ENCODE data around the gene COL9A3. TPM values are rescaled to one million over a fixed set of nuclear protein-coding genes. Genes with fewer than 3 reads are reported as not detected.

The COL9A3 gene
- total RNA-seq, 1 donor from 2014 or later: 0.99 TPM

DNA sequence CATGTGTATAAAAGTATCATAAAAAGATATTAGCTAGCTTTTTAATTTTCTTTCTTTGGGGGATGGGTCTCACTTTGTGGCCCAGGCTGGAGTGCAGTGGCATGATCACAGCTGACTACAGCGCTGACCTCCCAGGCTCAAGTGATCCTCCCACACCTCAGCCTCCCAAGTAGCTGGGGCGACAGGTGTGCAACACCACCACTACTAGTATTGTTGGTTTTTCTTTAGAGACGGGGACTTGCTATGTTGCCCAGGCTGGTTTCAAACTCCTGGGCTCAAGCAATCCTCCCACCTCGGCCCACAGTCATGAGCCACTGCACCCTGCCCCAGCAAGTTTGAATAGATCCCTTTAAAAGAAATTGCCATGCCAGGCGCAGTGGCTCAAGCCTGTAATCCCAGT is 38.3 kb downstream of the COL9A3 start:
- DNase-seq (ENCODE audit: low read depth in 2 of 2): no peak

DNA sequence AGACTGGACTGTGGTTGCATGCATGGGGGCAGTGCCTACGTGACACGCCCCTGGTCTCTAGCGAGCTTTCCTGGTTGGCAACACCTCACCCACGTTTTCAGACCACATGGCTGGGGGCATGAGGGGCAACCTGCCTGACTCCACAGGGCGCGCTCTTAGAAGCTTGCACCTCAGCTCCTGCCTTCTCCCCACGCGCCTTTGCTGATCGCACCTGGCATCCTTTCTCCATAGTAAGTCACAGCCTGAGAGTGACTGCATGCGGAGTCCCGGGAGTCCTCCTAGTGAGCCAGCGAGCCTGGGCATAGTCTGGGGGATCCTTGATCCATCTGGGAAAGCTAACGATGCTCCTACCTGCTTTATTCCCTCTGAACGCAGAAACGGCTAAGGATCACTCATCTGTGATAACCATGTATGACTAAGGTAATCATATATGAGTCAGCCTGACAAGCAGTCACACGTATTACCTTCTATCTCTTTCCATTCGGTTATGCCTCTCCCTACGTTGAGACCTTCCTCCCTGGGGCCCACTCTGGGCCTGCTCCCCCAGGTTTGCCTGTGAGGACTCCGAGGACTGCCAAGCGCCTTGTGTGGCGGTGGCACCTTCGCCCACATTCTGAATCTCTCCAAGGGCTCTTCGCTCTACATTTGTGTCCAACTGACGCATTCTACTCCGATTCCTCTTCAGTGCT is 40.2 kb downstream of the COL9A3 start:
- no peak for DNase-seq (ENCODE audit: low read depth in 2 of 2)

DNA sequence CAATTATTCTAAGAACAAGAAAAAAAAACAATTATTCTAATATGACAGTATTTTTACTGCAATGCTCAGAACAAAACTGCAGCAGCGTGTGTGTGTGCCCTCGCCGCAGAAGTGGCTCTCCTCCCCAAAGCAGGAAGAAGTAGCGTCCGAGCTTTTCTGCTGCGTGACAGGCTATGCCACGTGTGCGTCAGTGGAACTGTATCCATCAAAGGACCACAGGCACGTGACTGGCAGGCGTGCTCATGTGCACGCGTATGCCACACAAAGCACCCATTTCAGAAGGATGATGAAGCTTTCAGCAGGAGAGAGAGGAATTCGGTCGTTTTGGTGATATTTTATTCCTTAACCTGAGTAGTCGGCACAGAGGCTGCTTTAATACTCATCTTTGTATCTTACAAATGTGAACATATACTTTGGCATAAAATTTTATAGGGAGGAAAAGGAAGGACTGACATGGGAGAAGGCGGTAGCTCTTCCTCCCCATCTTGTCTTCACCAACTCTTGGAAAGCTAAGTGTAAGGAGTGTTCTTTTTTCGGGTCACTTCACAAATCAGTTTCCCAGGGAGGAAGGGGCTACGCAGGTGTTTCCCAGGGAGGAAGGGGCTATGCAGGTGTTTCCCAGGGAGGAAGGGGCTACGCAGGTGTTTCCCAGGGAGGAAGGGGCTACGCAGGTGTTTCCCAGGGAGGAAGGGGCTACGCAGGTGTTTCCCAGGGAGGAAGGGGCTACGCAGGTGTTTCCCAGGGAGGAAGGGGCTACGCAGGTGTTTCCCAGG is 41.4 kb downstream of the COL9A3 start:
- DNase-seq (ENCODE audit: low read depth in 2 of 2): no peak

DNA sequence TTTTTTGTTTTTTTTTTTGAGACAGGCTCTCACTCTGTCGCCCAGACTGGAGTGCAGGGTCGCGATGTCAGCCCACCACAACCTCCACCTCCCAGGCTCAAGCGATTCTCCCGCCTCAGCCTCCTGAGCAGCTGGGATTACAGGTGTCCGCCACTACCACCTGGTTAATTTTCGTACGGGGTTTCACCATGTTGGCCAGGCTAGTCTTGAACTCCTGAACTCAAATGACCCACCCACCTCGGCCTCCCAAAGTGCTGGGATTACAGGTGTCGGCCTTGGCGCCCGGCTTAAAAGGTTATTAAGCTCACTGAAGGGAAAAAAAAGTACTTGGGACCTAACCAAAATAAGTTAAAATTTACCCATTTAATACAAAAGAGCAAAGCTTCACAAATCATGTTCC is 42.9 kb downstream of the COL9A3 start:
- no peak for DNase-seq (ENCODE audit: low read depth in 2 of 2)

DNA sequence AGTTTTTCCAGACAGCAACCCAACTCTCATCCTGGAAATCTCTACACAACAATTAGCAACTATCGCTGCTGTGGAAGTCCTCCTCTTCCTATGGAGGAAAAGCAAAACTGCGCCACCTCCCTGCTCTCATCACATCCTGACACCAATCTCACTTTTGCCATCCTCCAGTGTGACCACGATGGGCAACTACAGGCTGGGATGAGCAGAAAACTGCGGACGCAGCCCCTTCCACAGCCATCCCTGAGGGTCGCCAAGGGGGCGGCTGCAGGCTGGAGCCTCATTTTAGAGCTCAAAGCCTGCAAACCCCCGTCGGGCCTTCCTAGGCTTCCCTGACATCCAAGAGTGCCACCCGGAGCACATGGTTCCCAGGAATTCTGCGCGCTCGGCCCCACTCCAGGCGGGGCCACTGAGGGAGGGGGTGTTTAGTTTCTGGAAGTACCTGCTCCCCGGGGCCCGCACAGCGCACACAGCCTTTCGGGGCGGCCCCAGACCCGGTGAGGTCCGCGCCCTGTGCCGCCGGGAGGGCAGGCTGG is 43.6 kb downstream of the COL9A3 start:
- DNase-seq (ENCODE audit: low read depth in 2 of 2): peak; percentile 62 to 84

DNA sequence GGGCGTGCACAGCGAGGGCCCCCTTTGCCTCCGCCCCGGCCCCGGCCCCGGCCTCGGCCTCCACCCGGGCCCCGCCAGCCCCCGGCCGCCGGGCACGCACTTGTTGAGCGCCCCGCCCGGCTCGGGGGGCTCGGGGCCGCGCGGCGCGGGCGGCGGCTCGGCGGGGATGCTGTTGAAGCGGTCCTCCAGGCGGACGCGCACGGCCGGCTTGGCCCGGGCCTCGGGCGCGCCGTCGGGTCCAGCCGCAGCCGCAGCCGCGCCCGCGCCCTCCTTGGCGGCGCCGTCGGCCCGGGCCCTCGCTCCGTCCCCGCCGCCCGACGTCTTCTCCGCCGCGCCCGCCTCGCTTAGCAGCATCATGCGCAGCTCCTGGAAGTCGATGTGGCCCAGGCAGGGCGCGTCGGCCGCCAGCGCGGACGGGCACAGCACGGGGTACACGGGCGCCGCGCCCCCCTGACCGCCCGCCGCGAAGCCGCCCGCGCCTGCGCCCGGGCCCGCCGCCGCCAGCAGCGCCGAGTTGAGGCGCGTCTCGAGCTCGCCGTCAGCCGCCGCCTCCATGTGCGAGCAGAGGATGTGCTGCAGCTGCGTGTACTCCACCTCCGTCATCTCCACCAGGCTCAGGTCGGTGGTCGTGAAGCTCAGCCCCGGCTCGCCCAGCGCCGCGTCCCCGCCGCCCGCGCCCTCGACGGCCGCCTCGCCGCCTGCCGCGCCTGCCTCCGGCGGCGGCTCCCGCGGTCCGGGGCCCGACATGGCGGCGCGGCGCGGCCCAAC is 44.3 kb downstream of the COL9A3 start:
- DNase-seq (ENCODE audit: low read depth in 2 of 2): peak; percentile 43

DNA sequence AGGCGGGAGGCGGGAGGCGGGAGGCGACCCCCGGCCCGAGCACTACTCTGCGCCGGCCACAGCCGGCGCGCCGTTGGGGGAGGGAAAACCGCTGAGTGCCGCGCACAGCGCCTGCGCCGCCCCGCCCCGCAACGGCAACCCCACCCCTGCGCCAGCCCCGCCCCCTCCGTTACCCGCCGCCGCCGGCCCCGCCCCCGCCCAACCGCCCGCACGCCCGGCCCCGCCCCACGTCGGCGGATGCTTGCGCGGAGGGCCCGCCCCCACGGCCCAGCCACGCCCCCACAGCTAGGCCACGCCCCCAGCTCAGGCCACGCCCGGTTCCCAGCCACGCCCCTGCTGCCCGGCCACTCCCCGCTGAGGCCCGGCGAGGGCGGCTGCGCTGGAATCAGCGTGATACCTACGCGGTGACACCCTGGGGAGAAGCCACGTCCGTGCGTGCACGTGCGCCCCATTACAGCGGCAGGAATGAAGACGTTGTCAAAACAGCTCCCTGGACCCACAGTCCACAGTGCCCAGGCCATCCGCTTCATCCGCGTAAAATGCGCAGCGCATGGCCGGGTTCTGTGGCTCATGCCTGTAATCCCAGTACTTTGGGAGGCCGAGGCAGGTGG is 45.0 kb downstream of the COL9A3 start, which contains the start of gene TCFL5:
Gene TCFL5 (minus strand): TSS at position 97 of the 611 bp plus-strand sequence. CDS start 152 bp downstream, outside the sequence.
- DNase-seq (ENCODE audit: low read depth in 2 of 2): peak; percentile 90 to 95

DNA sequence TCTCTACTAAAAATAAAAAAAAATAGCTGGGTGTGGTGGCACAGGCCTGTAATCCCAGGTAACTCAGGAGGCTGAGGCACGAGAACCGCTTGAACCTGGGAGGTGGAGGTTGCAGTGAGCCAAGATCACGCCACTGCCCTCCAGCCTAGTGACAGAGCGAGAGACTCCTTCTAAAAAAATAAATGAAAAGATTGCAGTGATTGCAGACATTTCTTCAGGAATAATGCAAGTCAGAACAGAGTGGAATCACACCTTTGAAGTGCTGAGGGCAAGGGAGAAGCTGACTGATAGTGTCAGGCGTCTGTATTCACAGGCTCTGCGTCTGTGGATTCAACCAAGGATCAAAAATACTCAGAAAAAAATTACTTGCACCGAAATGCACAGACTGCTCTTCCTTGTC is 47.4 kb downstream of the COL9A3 start:
- DNase-seq (ENCODE audit: low read depth in 2 of 2): no peak

DNA sequence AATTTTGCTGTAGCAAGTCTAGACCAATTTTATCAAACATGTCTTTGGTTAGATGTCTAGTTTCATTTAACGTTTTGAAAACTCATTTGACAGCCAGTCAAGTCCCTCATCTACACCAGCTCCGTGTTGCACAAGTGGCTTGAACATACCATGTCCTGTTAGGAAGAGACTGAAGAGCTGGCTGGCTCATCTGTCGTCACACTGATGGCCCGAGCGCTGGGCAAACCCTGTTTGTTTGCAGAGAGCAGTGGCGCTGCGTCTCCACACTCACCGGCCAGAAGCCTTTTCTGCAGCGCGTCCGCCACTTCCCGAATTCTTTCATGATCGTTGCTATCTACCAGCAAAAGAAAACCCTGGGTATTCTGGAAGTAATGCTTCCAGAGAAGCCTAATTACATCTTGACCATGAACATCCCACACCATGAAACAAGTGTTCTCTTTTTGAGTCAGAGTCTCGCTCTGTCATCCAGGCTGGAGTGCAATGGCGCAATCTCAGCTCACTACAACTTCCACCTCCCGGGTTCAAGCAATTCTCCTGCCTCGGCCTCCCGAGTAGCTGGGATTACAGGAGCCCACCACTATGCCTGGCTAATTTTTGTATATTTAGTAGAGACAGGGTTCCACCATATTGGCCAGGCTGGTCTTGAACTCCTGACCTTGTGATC is 55.5 kb downstream of the COL9A3 start:
- peak in 1 of 2 donors; percentile 18 for DNase-seq (ENCODE audit: low read depth in 2 of 2)

DNA sequence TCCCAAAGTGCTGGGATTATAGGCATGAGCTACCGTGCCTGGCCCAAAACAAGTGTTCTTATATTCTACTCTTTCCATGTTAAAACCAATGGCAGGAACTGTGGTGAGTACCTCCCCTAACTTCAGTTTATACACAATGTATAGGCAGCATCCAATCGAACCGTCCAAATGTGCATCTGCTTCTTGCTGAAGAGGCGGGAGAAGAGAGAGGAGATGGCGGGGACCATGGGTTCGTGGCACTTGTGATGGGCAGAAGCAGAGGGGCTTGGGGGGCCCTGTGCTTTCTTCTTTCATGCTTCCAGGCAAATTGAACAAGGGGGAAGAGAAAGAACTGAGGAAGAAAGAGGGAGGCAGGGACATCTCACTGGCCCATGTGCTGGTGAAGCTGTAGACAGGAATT is 56.0 kb downstream of the COL9A3 start:
- no peak for DNase-seq (ENCODE audit: low read depth in 2 of 2)

DNA sequence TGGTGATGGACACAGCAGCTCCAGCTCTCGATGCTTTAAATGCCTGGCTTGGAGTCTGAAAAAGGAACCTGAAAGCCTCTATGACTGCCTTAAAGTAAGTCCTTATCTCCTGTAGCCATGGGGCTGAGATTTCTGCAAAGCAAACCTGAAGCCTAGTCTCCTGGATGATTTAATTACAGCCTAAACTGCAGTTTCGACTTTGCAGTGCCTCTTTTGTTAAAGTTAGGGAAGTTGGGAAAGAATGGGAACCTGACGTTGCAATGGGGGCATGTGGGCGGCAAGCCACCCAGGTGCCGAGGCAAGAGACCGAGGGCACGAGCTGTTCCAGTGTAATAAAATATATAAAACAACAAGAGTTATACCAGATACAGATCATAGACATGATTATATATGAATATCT is 56.4 kb downstream of the COL9A3 start:
- no peak for DNase-seq (ENCODE audit: low read depth in 2 of 2)

DNA sequence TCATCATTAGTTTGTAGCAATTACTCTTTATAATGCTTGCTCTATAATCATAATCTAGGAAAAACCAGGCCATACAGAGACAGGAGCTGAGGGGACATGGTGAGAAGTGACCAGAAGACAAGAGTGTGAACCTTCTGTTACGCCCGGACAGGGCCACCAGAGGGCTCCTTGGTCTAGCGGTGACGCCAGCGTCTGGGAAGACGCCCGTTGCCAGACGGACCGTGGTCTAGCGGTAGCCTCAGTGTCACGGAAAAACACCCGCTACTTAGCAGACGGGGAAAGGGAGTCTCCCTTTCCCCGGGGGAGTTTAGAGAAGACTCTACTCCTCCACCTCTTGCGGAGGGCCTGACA is 56.8 kb downstream of the COL9A3 start:
- DNase-seq (ENCODE audit: low read depth in 2 of 2): peak in 1 of 2 donors; percentile 70

DNA sequence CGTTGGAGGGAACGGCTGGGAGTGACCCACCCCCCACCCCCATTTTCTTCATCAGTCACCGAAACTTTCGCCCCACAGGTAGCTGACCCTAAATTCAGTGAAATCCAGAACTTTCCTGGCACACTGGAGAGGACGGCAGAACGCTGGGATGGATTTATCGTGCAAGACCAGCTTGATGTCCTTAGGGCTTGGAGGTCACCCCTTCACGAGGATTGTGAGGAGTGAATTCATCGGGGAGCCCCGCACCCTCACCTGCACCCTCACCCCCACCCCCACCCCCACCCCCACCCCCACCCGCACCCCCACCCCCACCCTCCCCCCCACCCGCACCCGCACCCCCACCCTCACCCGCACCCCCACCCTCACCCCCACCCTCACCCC is 58.1 kb downstream of the COL9A3 start:
- DNase-seq (ENCODE audit: low read depth in 2 of 2): no peak

DNA sequence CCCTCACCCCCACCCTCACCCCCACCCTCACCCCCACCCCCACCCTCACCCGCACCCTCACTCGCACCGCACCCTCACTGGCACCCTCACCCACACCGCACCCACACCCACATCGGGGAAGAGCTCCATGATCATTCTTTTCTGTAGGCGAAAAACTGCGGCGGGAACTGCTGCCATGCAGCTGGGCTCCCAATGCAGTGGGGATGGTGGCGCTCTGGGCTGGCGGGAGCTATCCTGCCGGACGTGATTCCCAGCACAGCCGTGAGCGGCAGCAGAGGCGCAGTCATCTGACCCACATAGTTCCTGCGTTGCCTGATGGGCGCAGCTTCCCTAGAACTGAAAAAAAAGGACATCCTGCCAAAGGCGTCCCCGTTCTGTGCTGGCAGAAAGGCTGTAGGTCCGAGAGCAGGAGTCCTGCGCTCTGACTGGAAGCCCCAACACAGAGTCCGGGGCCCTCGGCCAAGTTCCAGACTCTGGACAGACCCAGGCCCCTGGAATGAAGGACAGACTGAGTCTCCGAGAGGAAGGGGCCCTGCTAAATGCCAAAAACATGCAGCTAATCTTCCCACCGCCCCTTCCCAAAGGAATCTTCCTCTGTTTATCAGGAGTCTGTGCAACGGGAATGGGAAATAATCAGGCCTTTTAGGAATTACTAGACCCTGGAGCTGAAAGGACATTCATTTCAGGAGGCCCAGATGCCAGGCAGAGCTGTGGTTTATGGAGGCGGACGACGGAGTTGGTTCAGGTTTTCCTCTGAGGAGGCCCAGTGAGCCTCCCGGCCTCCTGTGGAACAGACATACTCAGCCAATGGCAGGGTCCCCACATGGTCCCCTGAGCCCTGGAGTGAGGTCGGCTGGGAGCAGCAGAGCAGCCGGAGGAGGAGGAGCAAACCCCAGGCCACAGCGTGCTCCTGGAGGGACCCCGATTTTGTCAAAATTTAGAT is 58.8 kb downstream of the COL9A3 start:
- peak; percentile 88 to 94 for DNase-seq (ENCODE audit: low read depth in 2 of 2)

DNA sequence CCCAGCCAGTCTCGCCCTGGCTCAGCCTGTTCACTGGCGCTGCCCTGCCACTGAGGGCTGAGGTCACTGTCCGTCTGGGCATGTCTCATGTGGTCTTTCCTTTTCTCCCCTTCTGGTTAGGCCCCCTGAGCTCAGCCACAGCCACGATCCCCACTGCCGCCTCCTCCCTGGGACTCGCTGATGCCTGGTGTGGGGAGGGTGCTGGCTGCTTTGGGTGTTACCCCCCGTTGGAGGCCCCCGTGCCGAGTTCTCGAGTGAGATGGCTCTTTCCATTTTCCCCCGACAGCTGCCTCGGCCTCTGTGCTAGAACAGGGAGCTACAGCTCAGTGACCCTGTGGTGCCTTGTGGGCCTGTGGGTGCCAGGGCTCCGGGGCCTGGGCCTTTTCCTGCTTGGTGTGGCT is 59.7 kb downstream of the COL9A3 start:
- no peak for DNase-seq (ENCODE audit: low read depth in 2 of 2)

DNA sequence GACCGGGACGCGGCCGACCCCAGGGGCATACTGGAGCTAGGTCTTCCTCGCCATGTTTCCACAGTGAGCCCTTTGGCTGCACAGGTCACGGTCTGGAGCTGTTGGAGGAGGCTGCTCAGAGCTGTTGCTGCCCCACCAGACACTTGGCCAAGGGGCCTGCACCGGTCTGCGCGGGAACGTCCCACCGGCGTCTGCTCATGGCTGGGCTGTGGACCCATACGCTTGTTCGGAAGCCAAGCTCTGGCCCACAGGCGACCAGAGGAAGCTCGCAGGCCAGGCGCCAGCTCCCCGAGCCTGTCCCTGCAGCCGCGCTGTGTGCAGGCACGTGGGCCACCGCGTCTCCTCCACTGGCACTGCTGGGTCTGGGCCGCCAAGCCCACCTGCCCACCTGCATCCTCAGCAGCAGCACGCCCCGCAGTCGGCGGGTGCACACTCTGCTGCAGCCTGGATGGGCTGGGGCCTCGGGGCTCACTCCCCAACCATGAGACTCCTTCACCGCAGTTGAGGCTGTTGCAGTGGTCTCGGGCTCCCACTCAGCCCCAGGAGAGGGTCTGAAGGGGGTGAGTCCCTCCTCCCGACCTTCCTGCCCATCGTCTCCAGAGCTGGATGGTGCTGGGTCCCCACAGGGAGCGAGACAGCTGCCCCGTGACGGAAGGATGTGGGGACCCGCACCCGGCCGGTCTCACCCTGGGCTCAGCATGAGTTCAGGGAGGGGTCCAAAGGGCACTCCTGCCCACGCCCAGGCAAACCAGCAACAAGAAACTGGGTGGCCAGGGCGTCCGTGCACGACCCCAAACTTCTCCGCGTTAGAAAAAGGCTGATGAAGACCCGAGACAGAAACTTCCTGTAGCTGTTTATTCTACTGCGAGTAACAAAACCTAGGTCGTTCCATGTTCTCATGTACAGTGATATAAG is 60.3 kb downstream of the COL9A3 start:
- peak; percentile 88 to 95 for DNase-seq (ENCODE audit: low read depth in 2 of 2)

DNA sequence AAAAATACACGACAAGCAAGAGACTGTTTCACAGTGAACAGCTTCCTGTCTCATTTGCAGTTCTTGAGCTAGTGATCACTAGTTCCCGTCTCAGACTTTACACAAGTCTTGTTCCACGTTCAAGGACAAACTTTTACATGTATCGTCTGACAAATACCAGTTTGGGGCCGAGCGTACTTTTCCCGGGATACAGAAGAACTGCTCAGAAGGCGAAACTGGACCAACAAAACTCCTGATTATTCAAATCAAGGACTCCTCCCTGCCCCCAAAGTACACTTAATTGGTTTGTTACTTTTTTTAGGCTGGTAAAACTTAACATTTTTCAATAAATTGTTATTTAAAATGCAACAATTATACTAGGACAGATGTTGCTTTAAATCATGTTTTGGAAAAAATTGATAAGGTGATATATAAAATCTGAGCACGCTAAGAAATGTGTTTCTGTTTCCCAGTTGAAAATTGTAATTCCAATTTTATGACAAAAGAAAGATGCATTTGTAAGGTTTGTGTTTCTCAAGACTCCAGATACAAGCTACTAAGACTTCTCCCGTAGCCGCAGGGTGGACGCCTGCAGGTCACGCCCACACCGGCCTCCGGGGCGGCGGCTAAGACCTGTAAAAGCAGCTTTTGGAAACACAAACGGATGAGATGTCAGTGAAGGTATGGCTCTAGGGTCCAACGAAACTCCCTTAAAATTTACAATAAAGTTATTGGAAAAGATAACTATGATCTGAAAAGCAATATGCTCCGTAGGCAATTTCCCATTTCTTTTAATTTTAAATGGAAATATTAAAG is 61.6 kb downstream of the COL9A3 start:
- DNase-seq (ENCODE audit: low read depth in 2 of 2): no peak

All from lung microvascular endothelial cell (primary cell).